SK-N-SH treated with all-trans-retinoic acid at 6 μM for 48 hours (cell line): ENCODE results near the gene CCDC172.

Source experiments
- ATAC-seq: fragments of 200-7000 bp; cut with Tn5 transposase; 3 replicates; pipeline ENCODE4 v1.9.1; 2020; ENCODE audit warnings: mild to moderate bottlenecking, moderate library complexity
- ARNTL ChIP-seq: fragments of 450-650 bp; formaldehyde crosslinking; IDR thresholded peaks from 2 replicates; pipeline ENCODE4 v1.5.0; 2020; ENCODE audit warnings: low read depth, mild to moderate bottlenecking, moderate library complexity, borderline replicate concordance
- BACH2 ChIP-seq: fragments of 250-450 bp; sonication (Bioruptor Pico); IDR thresholded peaks from 2 replicates; pipeline ENCODE4 v1.9.0; 2021; ENCODE audit warnings: mild to moderate bottlenecking, borderline replicate concordance
- CSDC2 ChIP-seq: fragments of 250-450 bp; sonication (Bioruptor Pico); IDR thresholded peaks from 2 replicates; pipeline ENCODE4 v1.5.0; 2020; ENCODE audit warnings: mild to moderate bottlenecking, moderate library complexity
- ESRRG ChIP-seq: fragments of 250-450 bp; sonication (Bioruptor Pico); IDR thresholded peaks from 2 replicates; pipeline ENCODE4 v1.6.1; 2021; ENCODE audit warnings: mild to moderate bottlenecking
- ISL1 ChIP-seq: fragments of 250-450 bp; sonication (Bioruptor Pico); IDR thresholded peaks from 2 replicates; pipeline ENCODE4 v2.1.2; 2022; ENCODE audit warnings: mild to moderate bottlenecking, moderate library complexity
- OSR1 ChIP-seq: fragments of 250-450 bp; sonication (Bioruptor Pico); IDR thresholded peaks from 2 replicates; pipeline ENCODE4 v1.8.0; 2022; ENCODE audit warnings: moderate library complexity, mild to moderate bottlenecking, inconsistent platforms
- PPARA ChIP-seq: fragments of 250-450 bp; sonication (Bioruptor Pico); IDR thresholded peaks from 2 replicates; pipeline ENCODE4 v1.5.0; 2020; ENCODE audit warnings: mild to moderate bottlenecking, borderline replicate concordance
- RARB ChIP-seq: fragments of 250-450 bp; sonication (Bioruptor Pico); IDR thresholded peaks from 2 replicates; pipeline ENCODE4 v1.8.0; 2021; ENCODE audit warnings: mild to moderate bottlenecking, moderate library complexity
- SNAI2 ChIP-seq: fragments of 250-450 bp; sonication (Bioruptor Pico); IDR thresholded peaks from 2 replicates; pipeline ENCODE4 v1.5.0; 2020; ENCODE audit warnings: mild to moderate bottlenecking, moderate library complexity
- TCF4 ChIP-seq: fragments of 250-450 bp; sonication (Bioruptor Pico); IDR thresholded peaks from 2 replicates; pipeline ENCODE4 v1.8.0; 2021; ENCODE audit warnings: mild to moderate bottlenecking, moderate library complexity, borderline replicate concordance
- ZC3H10 ChIP-seq: fragments of 250-450 bp; sonication (Bioruptor Pico); IDR thresholded peaks from 2 replicates; pipeline ENCODE4 v1.5.1; 2021; ENCODE audit warnings: mild to moderate bottlenecking, moderate library complexity
- ZFP3 ChIP-seq: fragments of 250-450 bp; sonication (Bioruptor Pico); IDR thresholded peaks from 2 replicates; pipeline ENCODE4 v1.5.0; 2020; ENCODE audit warnings: mild to moderate bottlenecking, moderate library complexity
- ZNF565 ChIP-seq: fragments of 450-650 bp; formaldehyde crosslinking; conservative IDR thresholded peaks from 2 replicates; pipeline ENCODE4 v1.5.0; 2020; ENCODE audit warnings: low read depth, mild to moderate bottlenecking, moderate library complexity
- ZNF70 ChIP-seq: fragments of 450-650 bp; formaldehyde crosslinking; IDR thresholded peaks from 2 replicates; pipeline ENCODE4 v1.5.0; 2020; ENCODE audit warnings: mild to moderate bottlenecking, moderate library complexity
- ZNF8 ChIP-seq: fragments of 450-650 bp; formaldehyde crosslinking; IDR thresholded peaks from 2 replicates; pipeline ENCODE4 v1.5.0; 2020; ENCODE audit warnings: mild to moderate bottlenecking, moderate library complexity
- TF ChIP-seq, protein P1 (sequence below): fragments of 250-450 bp; sonication (Bioruptor Pico); IDR thresholded peaks from 2 replicates; pipeline ENCODE4 v1.5.1; 2021; ENCODE audit warnings: mild to moderate bottlenecking, moderate library complexity
- TF ChIP-seq, protein P2 (sequence below): fragments of 250-450 bp; sonication (Bioruptor Pico); IDR thresholded peaks from 2 replicates; pipeline ENCODE4 v1.8.0; 2021; ENCODE audit warnings: low read depth, mild to moderate bottlenecking, moderate library complexity, borderline replicate concordance
- TF ChIP-seq, protein P3 (sequence below): fragments of 250-450 bp; sonication (Bioruptor Pico); IDR thresholded peaks from 2 replicates; pipeline ENCODE4 v1.5.0; 2020; ENCODE audit warnings: mild to moderate bottlenecking, moderate library complexity
- TF ChIP-seq, protein P4 (sequence below): fragments of 250-450 bp; sonication (Bioruptor Pico); IDR thresholded peaks from 2 replicates; pipeline ENCODE4 v1.5.1; 2020; ENCODE audit warnings: low read depth, mild to moderate bottlenecking, moderate library complexity

CCDC172 gene

DNA sequence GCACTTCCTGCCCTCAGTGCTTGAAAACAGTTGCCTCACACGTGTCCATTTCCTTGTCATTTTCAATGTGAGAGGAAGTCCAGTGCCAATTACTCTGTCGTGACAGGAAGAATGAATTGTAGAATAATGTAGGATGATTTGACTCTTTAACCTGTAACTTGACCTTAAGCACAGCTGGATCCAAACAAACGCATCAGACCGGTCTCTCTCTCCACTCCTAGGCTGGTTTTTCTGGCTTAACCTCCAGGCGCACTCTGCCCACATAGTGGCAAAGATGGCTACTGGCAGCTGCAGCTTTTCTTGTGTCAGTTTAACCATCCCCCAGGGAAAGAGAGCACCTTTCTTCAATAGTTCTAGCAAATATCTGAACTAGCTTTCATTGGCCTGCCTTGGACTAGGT is 74.0 kb downstream of the CCDC172 start:
- no peak for ATAC-seq

DNA sequence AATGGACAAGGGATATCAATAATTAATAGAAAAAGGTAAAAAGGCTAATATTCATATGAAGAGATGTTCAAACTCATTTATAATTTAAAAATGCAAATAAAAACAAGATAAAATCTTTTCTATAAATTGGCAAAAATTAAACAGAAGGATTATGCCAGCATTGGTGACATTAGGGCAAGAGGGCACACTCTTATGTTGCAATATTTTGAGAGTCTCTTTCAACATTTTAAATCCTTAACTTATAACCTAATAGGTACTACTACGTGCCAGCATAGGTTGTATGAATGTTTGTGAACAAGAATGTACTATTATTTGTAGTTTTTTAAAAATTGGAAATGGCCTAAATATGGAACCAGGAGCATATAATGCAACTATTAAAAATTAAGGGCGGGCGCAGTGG is 78.6 kb downstream of the CCDC172 start:
- no peak for ATAC-seq
- no peak for TF ChIP-seq ARNTL (CRISPR knock-in tag)
- no peak for TF ChIP-seq ESRRG (CRISPR knock-in tag)
- TF ChIP-seq ZC3H10 (CRISPR knock-in tag) = no peak
- no peak for TF ChIP-seq ZNF565 (CRISPR knock-in tag)
- TF ChIP-seq, protein P1, sequence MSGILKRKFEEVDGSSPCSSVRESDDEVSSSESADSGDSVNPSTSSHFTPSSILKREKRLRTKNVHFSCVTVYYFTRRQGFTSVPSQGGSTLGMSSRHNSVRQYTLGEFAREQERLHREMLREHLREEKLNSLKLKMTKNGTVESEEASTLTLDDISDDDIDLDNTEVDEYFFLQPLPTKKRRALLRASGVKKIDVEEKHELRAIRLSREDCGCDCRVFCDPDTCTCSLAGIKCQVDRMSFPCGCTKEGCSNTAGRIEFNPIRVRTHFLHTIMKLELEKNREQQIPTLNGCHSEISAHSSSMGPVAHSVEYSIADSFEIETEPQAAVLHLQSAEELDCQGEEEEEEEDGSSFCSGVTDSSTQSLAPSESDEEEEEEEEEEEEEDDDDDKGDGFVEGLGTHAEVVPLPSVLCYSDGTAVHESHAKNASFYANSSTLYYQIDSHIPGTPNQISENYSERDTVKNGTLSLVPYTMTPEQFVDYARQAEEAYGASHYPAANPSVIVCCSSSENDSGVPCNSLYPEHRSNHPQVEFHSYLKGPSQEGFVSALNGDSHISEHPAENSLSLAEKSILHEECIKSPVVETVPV (CRISPR knock-in tag) = no peak
- TF ChIP-seq OSR1 (CRISPR knock-in tag) = no peak
- TF ChIP-seq, protein P2, sequence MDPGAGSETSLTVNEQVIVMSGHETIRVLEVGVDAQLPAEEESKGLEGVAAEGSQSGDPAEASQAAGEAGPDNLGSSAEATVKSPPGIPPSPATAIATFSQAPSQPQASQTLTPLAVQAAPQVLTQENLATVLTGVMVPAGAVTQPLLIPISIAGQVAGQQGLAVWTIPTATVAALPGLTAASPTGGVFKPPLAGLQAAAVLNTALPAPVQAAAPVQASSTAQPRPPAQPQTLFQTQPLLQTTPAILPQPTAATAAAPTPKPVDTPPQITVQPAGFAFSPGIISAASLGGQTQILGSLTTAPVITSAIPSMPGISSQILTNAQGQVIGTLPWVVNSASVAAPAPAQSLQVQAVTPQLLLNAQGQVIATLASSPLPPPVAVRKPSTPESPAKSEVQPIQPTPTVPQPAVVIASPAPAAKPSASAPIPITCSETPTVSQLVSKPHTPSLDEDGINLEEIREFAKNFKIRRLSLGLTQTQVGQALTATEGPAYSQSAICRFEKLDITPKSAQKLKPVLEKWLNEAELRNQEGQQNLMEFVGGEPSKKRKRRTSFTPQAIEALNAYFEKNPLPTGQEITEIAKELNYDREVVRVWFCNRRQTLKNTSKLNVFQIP (CRISPR knock-in tag) = no peak
- TF ChIP-seq PPARA = no peak
- no peak for TF ChIP-seq ZNF8
- TF ChIP-seq BACH2 (CRISPR knock-in tag) = no peak
- TF ChIP-seq, protein P3, sequence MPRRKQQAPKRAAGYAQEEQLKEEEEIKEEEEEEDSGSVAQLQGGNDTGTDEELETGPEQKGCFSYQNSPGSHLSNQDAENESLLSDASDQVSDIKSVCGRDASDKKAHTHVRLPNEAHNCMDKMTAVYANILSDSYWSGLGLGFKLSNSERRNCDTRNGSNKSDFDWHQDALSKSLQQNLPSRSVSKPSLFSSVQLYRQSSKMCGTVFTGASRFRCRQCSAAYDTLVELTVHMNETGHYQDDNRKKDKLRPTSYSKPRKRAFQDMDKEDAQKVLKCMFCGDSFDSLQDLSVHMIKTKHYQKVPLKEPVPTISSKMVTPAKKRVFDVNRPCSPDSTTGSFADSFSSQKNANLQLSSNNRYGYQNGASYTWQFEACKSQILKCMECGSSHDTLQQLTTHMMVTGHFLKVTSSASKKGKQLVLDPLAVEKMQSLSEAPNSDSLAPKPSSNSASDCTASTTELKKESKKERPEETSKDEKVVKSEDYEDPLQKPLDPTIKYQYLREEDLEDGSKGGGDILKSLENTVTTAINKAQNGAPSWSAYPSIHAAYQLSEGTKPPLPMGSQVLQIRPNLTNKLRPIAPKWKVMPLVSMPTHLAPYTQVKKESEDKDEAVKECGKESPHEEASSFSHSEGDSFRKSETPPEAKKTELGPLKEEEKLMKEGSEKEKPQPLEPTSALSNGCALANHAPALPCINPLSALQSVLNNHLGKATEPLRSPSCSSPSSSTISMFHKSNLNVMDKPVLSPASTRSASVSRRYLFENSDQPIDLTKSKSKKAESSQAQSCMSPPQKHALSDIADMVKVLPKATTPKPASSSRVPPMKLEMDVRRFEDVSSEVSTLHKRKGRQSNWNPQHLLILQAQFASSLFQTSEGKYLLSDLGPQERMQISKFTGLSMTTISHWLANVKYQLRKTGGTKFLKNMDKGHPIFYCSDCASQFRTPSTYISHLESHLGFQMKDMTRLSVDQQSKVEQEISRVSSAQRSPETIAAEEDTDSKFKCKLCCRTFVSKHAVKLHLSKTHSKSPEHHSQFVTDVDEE (CRISPR knock-in tag) = no peak
- TF ChIP-seq CSDC2 (CRISPR knock-in tag) = no peak
- no peak for TF ChIP-seq SNAI2 (CRISPR knock-in tag)
- no peak for TF ChIP-seq ISL1
- TF ChIP-seq ZNF70 = no peak
- TF ChIP-seq ZFP3 (CRISPR knock-in tag) = no peak

More for the DNA sequence above, 74.0 kb downstream of the CCDC172 start:
- no peak for TF ChIP-seq TCF4 (CRISPR knock-in tag)
- TF ChIP-seq ARNTL (CRISPR knock-in tag) = no peak
- no peak for TF ChIP-seq ZC3H10 (CRISPR knock-in tag)
- TF ChIP-seq, protein P4, sequence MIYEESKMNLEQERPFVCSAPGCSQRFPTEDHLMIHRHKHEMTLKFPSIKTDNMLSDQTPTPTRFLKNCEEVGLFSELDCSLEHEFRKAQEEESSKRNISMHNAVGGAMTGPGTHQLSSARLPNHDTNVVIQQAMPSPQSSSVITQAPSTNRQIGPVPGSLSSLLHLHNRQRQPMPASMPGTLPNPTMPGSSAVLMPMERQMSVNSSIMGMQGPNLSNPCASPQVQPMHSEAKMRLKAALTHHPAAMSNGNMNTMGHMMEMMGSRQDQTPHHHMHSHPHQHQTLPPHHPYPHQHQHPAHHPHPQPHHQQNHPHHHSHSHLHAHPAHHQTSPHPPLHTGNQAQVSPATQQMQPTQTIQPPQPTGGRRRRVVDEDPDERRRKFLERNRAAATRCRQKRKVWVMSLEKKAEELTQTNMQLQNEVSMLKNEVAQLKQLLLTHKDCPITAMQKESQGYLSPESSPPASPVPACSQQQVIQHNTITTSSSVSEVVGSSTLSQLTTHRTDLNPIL (CRISPR knock-in tag) = no peak
- TF ChIP-seq ZNF8 = no peak
- TF ChIP-seq PPARA = no peak
- TF ChIP-seq, protein P3 (CRISPR knock-in tag) = no peak
- no peak for TF ChIP-seq ZNF565 (CRISPR knock-in tag)
- no peak for TF ChIP-seq ZFP3 (CRISPR knock-in tag)
- TF ChIP-seq RARB (CRISPR knock-in tag) = no peak
- TF ChIP-seq, protein P1 (CRISPR knock-in tag) = no peak
- no peak for TF ChIP-seq OSR1 (CRISPR knock-in tag)
